Measurements from ENCODE around the gene GGA1. TPM values are rescaled to one million over a fixed set of nuclear protein-coding genes. Genes with fewer than 3 reads are reported as not detected.
A peak's percentile ranks its signal among the peaks of the same experiment; 100 is the strongest.

Gene GGA1
- total and polyA plus RNA-seq, 9 of the 15 experiments (the other 6 are each of a cell fraction or from before 2014, with no cell fraction given), result 1.5 to 69.5 (median 31.6) TPM

DNA sequence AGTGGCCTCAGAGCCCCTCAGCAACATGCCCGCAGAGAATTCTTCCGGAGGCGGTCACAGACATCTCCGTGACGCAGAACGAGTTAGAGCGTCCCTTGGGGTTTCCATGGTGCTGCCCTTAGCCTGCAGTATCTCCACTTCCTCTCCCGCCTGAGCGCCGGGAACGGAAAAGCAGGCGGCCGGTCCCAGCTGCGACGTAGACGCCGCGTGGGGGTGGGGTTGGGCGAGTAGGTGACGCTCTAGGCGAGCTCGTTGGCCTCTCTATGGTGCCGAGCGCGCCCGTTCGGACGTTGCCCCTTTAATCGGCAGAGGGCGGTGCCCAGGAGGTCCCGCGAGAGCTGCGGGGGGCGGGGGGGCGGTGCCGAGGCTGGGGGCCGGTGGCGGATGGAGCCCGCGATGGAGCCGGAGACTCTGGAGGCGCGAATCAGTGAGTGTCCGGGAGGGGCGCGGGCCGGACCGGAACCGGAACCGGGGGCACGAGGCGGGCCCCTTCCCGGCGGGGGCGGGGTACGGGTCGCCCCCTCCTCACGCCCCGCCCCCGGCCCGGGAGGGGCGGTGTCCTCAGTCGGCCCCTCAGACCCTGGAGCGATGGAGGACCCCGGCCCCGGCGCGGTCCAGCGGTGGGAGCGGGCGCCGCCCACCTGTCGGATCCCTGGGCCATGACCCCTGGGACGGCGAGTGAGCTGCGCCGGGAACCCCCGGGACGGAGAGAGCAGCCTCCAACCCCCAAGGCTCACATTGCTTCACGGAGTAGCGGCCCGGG lies at the start of gene GGA1 (continued):
- TF ChIP-seq, protein P1, sequence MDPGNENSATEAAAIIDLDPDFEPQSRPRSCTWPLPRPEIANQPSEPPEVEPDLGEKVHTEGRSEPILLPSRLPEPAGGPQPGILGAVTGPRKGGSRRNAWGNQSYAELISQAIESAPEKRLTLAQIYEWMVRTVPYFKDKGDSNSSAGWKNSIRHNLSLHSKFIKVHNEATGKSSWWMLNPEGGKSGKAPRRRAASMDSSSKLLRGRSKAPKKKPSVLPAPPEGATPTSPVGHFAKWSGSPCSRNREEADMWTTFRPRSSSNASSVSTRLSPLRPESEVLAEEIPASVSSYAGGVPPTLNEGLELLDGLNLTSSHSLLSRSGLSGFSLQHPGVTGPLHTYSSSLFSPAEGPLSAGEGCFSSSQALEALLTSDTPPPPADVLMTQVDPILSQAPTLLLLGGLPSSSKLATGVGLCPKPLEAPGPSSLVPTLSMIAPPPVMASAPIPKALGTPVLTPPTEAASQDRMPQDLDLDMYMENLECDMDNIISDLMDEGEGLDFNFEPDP (CRISPR knock-in tag; IDR thresholded peaks at IDR 0.05), result no peak
- TF ChIP-seq, protein P2, sequence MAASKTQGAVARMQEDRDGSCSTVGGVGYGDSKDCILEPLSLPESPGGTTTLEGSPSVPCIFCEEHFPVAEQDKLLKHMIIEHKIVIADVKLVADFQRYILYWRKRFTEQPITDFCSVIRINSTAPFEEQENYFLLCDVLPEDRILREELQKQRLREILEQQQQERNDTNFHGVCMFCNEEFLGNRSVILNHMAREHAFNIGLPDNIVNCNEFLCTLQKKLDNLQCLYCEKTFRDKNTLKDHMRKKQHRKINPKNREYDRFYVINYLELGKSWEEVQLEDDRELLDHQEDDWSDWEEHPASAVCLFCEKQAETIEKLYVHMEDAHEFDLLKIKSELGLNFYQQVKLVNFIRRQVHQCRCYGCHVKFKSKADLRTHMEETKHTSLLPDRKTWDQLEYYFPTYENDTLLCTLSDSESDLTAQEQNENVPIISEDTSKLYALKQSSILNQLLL (CRISPR knock-in tag; IDR thresholded peaks at IDR 0.05; ENCODE audit: borderline replicate concordance), result no peak
- no peak for TF ChIP-seq CBX1 (IDR thresholded peaks at IDR 0.05; ENCODE audit: low read depth)
- TF ChIP-seq, protein P3, sequence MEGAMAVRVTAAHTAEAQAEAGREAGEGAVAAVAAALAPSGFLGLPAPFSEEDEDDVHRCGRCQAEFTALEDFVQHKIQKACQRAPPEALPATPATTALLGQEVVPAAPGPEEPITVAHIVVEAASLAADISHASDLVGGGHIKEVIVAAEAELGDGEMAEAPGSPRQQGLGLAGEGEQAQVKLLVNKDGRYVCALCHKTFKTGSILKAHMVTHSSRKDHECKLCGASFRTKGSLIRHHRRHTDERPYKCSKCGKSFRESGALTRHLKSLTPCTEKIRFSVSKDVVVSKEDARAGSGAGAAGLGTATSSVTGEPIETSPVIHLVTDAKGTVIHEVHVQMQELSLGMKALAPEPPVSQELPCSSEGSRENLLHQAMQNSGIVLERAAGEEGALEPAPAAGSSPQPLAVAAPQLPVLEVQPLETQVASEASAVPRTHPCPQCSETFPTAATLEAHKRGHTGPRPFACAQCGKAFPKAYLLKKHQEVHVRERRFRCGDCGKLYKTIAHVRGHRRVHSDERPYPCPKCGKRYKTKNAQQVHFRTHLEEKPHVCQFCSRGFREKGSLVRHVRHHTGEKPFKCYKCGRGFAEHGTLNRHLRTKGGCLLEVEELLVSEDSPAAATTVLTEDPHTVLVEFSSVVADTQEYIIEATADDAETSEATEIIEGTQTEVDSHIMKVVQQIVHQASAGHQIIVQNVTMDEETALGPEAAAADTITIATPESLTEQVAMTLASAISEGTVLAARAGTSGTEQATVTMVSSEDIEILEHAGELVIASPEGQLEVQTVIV (CRISPR knock-in tag; IDR thresholded peaks at IDR 0.05; ENCODE audit: borderline replicate concordance), result no peak
- TF ChIP-seq, protein P4, sequence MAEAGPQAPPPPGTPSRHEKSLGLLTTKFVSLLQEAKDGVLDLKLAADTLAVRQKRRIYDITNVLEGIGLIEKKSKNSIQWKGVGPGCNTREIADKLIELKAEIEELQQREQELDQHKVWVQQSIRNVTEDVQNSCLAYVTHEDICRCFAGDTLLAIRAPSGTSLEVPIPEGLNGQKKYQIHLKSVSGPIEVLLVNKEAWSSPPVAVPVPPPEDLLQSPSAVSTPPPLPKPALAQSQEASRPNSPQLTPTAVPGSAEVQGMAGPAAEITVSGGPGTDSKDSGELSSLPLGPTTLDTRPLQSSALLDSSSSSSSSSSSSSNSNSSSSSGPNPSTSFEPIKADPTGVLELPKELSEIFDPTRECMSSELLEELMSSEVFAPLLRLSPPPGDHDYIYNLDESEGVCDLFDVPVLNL (CRISPR knock-in tag; IDR thresholded peaks at IDR 0.05; ENCODE audit: low read depth), result no peak
- TF ChIP-seq ZNF282 (CRISPR knock-in tag; IDR thresholded peaks at IDR 0.05), result no peak
- TF ChIP-seq SRF (CRISPR knock-in tag; IDR thresholded peaks at IDR 0.05), result no peak; a peak in 1 of 4 replicates
- no peak for TF ChIP-seq ZC3H8 (IDR thresholded peaks at IDR 0.05)
- TF ChIP-seq, protein P5, sequence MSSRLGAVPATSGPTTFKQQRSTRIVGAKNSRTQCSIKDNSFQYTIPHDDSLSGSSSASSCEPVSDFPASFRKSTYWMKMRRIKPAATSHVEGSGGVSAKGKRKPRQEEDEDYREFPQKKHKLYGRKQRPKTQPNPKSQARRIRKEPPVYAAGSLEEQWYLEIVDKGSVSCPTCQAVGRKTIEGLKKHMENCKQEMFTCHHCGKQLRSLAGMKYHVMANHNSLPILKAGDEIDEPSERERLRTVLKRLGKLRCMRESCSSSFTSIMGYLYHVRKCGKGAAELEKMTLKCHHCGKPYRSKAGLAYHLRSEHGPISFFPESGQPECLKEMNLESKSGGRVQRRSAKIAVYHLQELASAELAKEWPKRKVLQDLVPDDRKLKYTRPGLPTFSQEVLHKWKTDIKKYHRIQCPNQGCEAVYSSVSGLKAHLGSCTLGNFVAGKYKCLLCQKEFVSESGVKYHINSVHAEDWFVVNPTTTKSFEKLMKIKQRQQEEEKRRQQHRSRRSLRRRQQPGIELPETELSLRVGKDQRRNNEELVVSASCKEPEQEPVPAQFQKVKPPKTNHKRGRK (tag; IDR thresholded peaks at IDR 0.05), result no peak
- no peak for TF ChIP-seq SRSF3 (IDR thresholded peaks at IDR 0.05; ENCODE audit: insufficient read depth, low read length)
- TF ChIP-seq, protein P6, sequence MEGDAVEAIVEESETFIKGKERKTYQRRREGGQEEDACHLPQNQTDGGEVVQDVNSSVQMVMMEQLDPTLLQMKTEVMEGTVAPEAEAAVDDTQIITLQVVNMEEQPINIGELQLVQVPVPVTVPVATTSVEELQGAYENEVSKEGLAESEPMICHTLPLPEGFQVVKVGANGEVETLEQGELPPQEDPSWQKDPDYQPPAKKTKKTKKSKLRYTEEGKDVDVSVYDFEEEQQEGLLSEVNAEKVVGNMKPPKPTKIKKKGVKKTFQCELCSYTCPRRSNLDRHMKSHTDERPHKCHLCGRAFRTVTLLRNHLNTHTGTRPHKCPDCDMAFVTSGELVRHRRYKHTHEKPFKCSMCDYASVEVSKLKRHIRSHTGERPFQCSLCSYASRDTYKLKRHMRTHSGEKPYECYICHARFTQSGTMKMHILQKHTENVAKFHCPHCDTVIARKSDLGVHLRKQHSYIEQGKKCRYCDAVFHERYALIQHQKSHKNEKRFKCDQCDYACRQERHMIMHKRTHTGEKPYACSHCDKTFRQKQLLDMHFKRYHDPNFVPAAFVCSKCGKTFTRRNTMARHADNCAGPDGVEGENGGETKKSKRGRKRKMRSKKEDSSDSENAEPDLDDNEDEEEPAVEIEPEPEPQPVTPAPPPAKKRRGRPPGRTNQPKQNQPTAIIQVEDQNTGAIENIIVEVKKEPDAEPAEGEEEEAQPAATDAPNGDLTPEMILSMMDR (IDR thresholded peaks at IDR 0.05 in 2 of 3, conservative IDR thresholded peaks at IDR 0.05 in 1 of 3; ENCODE audit: insufficient read depth in 2 of 3, low read depth in 1 of 3, low read length in 3 of 3), result no peak
- TF ChIP-seq NRF1 (conservative IDR thresholded peaks at IDR 0.05 in 1 of 2, IDR thresholded peaks at IDR 0.05 in 1 of 2), result peak; percentile 36 to 41; a peak in 2 of 4 replicates
- TF ChIP-seq PHF20 (IDR thresholded peaks at IDR 0.05; ENCODE audit: partially characterized antibody), result peak; percentile 88
- no peak for TF ChIP-seq ZNF3 (CRISPR knock-in tag; IDR thresholded peaks at IDR 0.05)
- TF ChIP-seq TGIF2 (CRISPR knock-in tag; IDR thresholded peaks at IDR 0.05), result no peak
- TF ChIP-seq BRF1 (IDR thresholded peaks at IDR 0.05; ENCODE audit: borderline replicate concordance, extremely low read depth, insufficient read length), result no peak

All from K562 (cell line).